LoVo (cell line): ENCODE data around the gene AIRE.
"Not testable (repeated sequence)": the region's sequence is repeated elsewhere in the genome, so short reads cannot be mapped to it uniquely, and the experiment has no call there.

Source experiments
- DNase-seq: peaks from one replicate; pipeline ENCODE4 v3.0.0-alpha.2; 2016; ENCODE audit warnings: low spot score

Gene AIRE

GRCh38 chr21:44267655-44268142 lies 18.0 kb upstream of the AIRE start:
- DNase-seq: no peak

- no peak for DNase-seq
Measured at GRCh38 chr21:44269090-44269489, 16.6 kb upstream of the AIRE start.

DNA sequence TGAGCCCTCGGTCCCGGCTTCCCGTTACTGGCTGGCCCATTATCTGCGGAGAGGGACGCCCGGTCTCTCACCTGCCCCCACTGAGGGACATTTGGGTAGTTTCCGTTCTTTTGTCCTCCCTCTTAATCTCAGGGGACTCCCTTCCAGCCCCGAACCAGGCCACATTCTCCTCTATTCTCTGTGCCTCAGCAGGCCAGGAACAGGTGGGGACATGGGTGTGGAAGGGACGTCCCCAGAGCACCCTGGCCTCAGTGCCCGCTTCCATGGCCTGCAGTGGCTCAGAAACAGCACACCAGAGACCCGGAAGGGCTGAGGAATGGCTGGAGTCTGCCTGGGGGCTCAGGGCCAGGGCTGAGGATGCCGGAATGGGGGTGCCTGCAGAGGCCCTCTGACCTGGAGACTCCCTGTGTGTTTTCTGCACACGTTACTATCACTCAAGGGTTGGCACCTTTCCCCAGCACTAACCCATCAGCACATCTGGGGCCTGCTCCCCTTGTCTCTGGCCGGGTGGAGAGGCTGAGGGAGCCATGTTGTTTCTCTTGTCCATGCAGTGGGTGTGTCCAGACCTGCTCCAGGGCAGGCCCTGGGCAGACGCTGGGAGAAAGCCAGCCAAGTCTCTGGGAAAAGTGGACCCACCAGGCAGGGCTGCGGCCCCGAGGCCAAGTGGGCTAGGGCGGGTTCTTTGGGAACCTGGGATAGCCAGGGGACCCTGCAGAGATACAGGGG lies 14.0 kb upstream of the AIRE start:
- DNase-seq: no peak

DNA sequence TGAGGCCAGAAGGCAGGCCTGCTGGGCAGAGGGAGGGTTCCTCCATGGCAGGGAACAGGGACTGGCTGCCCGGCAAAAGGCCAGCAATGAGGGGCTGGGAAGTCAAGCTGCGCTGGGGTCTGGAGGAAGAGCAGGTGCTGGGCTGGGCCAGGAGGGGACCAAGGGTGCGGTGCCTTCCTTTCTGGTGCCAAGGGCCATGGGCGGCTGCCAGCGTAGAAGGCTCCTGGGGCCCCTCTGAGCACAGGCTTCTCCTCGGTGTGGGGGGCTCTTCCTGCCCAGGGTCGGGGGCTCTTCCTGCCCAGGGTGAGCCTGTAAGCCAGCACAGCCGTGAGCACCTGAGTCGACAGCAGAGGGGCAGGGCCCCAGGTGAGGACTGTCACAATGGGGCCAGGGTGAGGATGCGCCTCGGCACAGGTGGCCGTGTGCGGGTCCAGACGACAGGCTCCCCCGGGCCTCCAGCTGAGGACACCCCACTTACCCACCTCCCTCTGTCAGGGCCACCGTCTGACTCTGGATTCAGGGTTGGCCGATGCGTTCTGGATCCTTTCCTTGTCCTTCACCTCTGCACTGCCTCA lies 13.3 kb upstream of the AIRE start:
- DNase-seq: no peak

- no peak for DNase-seq
Measured at GRCh38 chr21:44273046-44273445, 12.6 kb upstream of the AIRE start.

- DNase-seq: no peak
Measured at GRCh38 chr21:44275041-44275440, 10.6 kb upstream of the AIRE start.

DNA sequence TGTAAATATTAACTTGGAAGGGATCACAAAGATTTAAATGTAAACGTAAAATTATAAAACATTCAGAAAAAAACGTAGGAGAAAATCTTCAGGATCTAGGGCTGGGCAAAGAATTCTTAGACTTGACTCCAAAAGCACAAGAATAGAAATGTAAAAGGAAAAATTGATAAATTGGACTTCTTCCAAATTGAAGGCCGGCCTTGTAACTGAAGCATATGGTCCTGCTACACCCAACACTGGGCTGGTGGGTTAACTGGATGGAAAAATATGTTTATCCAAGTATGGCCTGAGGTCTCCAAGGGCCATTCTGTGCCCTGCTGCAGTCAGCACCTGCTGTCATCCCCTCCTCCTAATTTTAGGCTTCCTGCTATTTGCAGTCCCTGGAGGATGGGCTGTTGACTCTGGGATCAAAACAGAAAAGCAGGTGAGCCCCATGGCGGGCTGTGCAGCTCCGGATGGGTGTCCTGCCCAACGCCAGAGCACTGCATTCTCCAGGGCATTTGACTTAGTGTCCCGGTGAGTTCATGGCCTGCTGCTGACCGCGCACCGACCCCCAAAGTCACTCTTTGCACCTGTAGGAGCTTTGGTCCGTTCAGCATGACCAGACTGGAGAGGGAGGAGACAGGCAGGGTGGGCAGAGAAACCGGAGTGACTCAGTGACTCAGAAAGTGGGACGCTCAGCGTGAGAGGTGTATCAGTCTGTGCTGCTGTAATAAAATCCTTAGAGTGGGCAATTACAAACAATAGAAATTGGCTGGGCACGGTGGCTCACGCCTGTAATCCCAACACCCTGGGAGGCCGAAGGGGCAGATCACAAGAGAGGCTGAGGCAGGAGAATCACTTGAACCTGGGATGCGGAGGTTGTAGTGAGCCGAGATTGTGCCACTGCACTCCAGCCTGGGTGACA lies 6.1 kb upstream of the AIRE start:
- no peak for DNase-seq

DNA sequence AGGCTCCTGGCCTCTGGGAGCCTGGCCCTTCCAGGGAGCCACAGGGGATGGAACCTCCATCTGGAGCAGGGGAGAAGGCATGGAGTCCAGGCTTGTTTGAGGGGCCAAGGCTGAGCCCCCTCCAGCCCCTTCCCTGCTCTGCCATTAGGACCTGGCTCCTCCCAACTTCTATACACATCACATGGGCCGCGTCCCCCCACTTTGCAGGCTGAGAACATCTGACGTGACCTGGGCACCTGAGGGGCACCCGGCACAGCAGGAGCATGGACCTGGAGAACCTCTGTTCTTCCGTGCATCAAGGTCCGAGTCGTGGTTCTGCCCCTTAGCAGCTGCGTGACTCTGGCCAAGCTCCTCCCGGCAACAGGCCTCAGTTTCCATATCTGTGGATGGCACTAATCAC lies 3.9 kb upstream of the AIRE start:
- no peak for DNase-seq

DNA sequence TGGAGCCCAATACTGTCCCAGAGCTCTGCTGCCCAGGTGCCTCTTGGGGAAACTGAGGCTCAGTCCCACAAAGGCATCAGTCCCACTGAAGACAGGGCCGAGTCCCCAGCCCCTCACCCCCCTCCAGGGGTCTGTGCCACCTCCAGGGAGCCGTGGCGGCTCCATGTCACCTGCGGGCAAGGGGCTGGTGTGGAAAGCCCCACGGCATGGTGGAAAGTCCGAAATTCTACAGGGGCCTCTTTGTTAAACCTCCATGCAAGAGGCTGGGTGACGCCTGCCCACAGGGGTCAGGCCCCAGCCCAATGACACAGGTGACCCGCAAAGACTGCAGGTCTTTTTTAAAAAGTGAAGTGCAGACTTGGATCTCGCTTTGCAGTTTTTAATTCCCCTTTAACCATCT lies 3.3 kb upstream of the AIRE start:
- no peak for DNase-seq

DNA sequence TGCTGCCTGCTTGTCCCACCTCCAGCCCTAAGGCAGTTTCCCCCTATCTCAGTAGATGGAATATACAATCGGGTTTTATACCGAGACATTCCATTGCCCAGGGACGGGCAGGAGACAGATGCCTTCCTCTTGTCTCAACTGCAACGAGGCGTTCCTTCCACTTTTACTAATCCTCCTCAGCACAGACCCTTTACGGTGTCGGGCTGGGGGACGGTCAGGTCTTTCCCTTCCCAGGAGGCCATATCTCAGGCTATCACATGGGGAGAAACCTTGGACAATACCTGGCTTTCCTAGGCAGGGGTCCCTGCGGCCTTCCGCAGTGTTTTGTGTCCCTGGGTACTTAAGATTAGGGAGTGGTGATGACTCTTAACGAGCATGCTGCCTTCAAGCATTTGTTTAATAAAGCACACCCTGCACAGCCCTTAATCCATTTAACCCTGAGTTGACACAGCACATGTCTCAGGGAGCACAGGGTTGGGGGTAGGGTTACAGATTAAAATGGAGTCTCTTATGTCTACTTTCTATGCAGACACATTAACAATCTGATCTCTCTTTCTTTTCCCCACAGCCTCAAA lies 2.4 kb upstream of the AIRE start:
- not testable (repeated sequence) for DNase-seq

DNA sequence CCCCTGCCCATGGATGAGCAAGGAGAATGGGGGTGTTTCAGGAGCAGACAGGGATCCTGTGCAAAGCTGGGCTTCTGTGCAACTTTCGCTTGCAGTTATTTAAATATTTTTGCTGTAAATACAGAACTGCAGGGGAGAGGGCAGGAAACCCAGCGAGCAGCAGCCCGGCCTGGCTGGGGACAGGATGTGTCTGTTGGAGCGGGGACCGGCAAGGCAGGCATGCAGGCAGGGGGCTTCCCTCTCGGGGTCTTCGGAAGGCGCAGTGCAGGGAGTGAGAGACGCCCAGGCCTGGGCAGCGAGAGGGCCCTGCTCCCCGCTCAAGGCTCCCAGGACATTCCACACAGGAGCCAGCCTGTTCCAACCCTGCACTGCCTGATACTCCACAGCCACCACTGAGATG lies 1.7 kb upstream of the AIRE start:
- no peak for DNase-seq

- DNase-seq: no peak
Measured at GRCh38 chr21:44286086-44286715, 525 bp downstream of the AIRE start.

DNA sequence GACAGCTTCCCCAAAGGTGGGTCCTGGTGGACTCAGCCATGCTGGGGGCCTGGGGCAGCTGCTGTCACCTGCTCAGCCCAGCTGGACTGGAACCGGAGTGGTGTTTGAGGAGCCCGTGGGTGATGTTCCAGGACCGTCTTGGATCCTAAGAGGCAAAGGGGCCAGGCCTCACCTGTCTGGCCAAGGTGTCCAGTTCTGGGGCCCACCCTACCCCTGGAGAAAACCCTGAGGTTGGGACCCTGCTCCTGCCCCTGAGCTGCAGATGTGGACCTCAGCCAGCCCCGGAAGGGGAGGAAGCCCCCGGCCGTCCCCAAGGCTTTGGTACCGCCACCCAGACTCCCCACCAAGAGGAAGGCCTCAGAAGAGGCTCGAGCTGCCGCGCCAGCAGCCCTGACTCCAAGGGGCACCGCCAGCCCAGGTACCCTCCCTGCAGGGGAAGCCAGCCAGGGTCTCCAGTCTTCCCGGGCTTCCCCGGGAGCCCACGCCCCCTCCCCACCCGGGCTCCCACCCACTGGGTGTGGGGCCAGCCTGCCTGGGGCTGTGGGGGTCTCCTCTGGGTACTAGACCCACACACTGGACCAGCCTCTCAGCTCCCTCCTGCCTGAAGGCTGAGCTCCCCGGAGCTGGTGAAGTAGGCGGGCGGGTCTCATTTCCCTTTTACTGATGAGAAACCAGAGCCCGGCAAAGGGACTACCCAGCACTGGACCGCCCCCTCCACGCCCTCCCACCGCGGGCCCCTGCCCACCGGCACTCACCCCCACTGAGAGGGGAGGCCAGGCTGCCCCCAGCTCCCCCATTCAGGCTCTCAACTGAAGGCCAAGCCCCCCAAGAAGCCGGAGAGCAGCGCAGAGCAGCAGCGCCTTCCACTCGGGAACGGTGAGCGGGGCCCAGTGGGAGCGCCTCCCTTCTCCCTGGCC lies 1.3 kb downstream of the AIRE start:
- DNase-seq: no peak

GRCh38 chr21:44288251-44289110 lies 2.8 kb downstream of the AIRE start:
- no peak for DNase-seq

DNA sequence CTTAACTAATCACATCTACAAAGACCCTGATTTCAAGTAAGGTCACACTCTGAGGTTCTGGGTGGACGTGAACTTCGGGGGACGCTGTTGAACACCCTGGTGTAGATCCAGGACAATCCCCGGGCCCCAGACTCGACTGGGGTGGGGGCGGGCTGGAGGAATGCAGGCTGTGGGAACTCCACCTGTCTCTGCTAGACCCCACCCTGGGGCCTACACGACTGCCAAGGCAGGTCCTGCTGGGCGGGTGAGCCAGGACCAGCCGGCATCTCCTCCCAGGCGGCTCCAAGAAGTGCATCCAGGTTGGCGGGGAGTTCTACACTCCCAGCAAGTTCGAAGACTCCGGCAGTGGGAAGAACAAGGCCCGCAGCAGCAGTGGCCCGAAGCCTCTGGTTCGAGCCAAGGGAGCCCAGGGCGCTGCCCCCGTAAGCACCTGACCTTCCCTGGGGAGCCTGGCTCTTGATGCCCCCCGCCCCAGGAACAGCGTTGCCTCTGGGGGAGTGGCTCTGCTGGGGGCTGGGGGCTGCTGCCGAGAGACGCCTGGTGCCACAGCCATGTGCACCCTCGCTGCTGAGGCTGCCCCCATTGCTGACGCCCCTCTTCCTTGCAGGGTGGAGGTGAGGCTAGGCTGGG lies 3.8 kb downstream of the AIRE start:
- DNase-seq: no peak

GRCh38 chr21:44290327-44291077 lies 4.8 kb downstream of the AIRE start:
- no peak for DNase-seq

DNA sequence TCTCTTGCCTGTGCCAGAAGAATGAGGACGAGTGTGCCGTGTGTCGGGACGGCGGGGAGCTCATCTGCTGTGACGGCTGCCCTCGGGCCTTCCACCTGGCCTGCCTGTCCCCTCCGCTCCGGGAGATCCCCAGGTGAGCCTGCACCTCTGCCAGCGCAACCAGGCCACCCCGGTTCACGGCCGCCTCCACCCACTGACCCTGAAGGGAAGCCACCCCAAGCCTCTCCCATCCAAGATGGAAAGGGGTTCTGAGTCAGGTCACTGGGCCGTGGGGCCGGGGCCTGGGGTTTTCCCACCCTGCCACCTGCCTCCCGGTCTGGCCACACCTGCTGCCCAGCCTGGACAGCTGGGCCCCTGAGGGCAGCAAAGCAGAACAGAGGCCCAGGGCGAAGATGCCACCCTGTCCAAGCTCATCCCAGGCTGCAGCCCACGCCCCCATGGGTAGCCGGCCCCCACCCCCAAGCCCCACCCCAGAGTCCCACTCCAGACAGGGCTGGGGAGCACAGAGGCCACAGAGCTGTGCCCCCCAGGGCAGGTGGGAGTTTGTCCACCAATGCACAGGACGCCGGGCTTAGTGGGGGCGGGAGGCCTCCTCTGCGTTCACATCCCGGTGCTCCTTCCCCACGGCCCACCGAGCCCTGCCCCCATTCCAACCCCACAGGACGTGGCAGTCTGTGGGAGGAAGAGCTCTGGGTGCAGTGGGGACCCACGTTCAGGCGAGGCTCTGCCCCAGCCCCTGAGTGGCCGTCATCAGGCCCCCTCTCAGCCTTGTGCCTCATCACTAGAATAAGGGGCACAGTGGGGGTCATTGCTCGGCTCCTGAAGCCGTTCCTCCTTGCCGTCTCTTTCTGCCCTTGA lies 5.6 kb downstream of the AIRE start:
- DNase-seq: no peak
